CD14-positive monocyte (primary cell): ENCODE results near the gene RBKS. TPM values are rescaled to one million over a fixed set of nuclear protein-coding genes. Genes with fewer than 3 reads are reported as not detected.

Source experiments
- DNase-seq, 3 donors: peaks; one replicate each; pipeline ENCODE4 v3.0.0-alpha.2; 2011 to 2022
- H2AFZ ChIP-seq: 2 replicates; pipeline ENCODE4 v1.6.0; 2012; ENCODE audit warnings: mild to moderate bottlenecking, low read depth, low read length, inconsistent platforms; ENCODE audit not compliant: insufficient read depth, poor library complexity, severe bottlenecking
- H3K27ac ChIP-seq, 2 donors: 1 replicate in 1 of 2; 2 replicates in 1 of 2; pipeline ENCODE4 v1.5.1; 2012 to 2013; ENCODE audit warnings: low read length in 2 of 2, control low read depth in 1 of 2, inconsistent platforms in 1 of 2, low read depth in 1 of 2, mild to moderate bottlenecking in 1 of 2
- H3K27me3 ChIP-seq, 2 donors: one replicate each; pipeline versions ENCODE4 v1.6.0 to v1.6.1; 2011 to 2013; ENCODE audit warnings: low read length in 2 of 2; ENCODE audit not compliant: control insufficient read depth in 2 of 2, insufficient read depth in 2 of 2
- H3K36me3 ChIP-seq, 2 donors: replicated peaks in 1 of 2; 1 replicate in 1 of 2; 2 replicates in 1 of 2; pipeline versions ENCODE4 v1.5.1 to v1.6.1; 2012 to 2013; ENCODE audit warnings: low read length in 2 of 2, control low read depth in 1 of 2, inconsistent platforms in 1 of 2, mild to moderate bottlenecking in 1 of 2; ENCODE audit not compliant: insufficient read depth in 2 of 2, control insufficient read depth in 1 of 2
- H3K4me1 ChIP-seq, 2 donors: 1 replicate in 1 of 2; 2 replicates in 1 of 2; pipeline versions ENCODE4 v1.5.1 to v1.6.1; 2012 to 2013; ENCODE audit warnings: low read length in 2 of 2, control low read depth in 1 of 2, inconsistent platforms in 1 of 2, mild to moderate bottlenecking in 1 of 2, moderate library complexity in 1 of 2; ENCODE audit not compliant: insufficient read depth in 2 of 2, control insufficient read depth in 1 of 2
- H3K4me2 ChIP-seq: replicated peaks from 2 replicates; pipeline ENCODE3; 2012; ENCODE audit warnings: low read length, moderate library complexity, mild to moderate bottlenecking; ENCODE audit not compliant: poor library complexity, severe bottlenecking; ENCODE audit errors: extremely low read depth
- H3K4me3 ChIP-seq, 3 experiments: fragments of 200-600 bp in 1 of 3; sonication (generic) in 1 of 3; replicated peaks in 1 of 3; 1 replicate in 2 of 3; 2 replicates in 1 of 3; pipeline ENCODE4 v1.5.1; 2011 to 2013; ENCODE audit warnings: low read length in 3 of 3, mild to moderate bottlenecking in 3 of 3, control low read depth in 2 of 3, low read depth in 2 of 3, inconsistent platforms in 1 of 3, moderate library complexity in 1 of 3
- H3K79me2 ChIP-seq: 2 replicates; pipeline ENCODE4 v1.6.0; 2012; ENCODE audit warnings: mild to moderate bottlenecking, control low read depth, inconsistent platforms, low read length, moderate library complexity; ENCODE audit not compliant: insufficient read depth
- H3K9ac ChIP-seq: 2 replicates; pipeline ENCODE4 v1.6.0; 2017; ENCODE audit warnings: low read length, mild to moderate bottlenecking; ENCODE audit not compliant: insufficient read depth, poor library complexity, severe bottlenecking
- H3K9me3 ChIP-seq, 2 donors: replicated peaks in 1 of 2; 1 replicate in 1 of 2; 2 replicates in 1 of 2; pipeline versions ENCODE4 v1.5.1 to v1.6.1; 2012 to 2013; ENCODE audit warnings: low read length in 2 of 2, control low read depth in 1 of 2; ENCODE audit not compliant: control insufficient read depth in 1 of 2, insufficient read depth in 1 of 2
- H4K20me1 ChIP-seq: 2 replicates; pipeline ENCODE4 v1.6.0; 2012; ENCODE audit warnings: mild to moderate bottlenecking, low read length, control low read depth, moderate library complexity; ENCODE audit not compliant: insufficient read depth
- H3K27ac Mint-ChIP-seq, 7 donors: one replicate each; pipeline ENCODE4 v1.8.0; 2020; ENCODE audit warnings: mild to moderate bottlenecking in 7 of 7, mixed read lengths in 7 of 7, moderate library complexity in 6 of 7, inconsistent platforms in 2 of 7
- H3K27me3 Mint-ChIP-seq, 3 donors: one replicate each; pipeline ENCODE4 v1.8.0; 2021 to 2022; ENCODE audit warnings: low read depth in 3 of 3, mild to moderate bottlenecking in 3 of 3, mixed read lengths in 3 of 3, moderate library complexity in 3 of 3, inconsistent platforms in 1 of 3
- H3K36me3 Mint-ChIP-seq, 2 donors: one replicate each; pipeline ENCODE4 v1.8.0; 2020; ENCODE audit warnings: mixed read lengths in 2 of 2, inconsistent platforms in 1 of 2, mild to moderate bottlenecking in 1 of 2
- H3K4me1 Mint-ChIP-seq: one replicate; pipeline ENCODE4 v1.8.0; 2020; ENCODE audit warnings: mild to moderate bottlenecking, mixed read lengths
- H3K4me3 Mint-ChIP-seq, 2 donors: one replicate each; pipeline ENCODE4 v1.8.0; 2020; ENCODE audit warnings: mild to moderate bottlenecking in 2 of 2, mixed read lengths in 2 of 2, moderate library complexity in 1 of 2
- H3K9me3 Mint-ChIP-seq, 7 donors: one replicate each; pipeline ENCODE4 v1.8.0; 2020 to 2022; ENCODE audit warnings: mixed read lengths in 7 of 7, mild to moderate bottlenecking in 6 of 7, moderate library complexity in 6 of 7, inconsistent platforms in 2 of 7
- WGBS: methylation state at CpG from one replicate; pipeline ENCODE4 v1.1.5; 2013; ENCODE audit warnings: missing lambda C conversion rate; ENCODE audit not compliant: insufficient coverage; 5-methylcytosine and 5-hydroxymethylcytosine counted together
- intact Hi-C, 2 donors: fragments of 100-400 bp; cut with micrococcal nuclease; formaldehyde crosslinking; loops; one replicate each; pipeline versions ENCODE4 v1.15.0 to v1.15.1; 2023
- polyA plus RNA-seq, 3 donors: library from polyadenylated mRNA; depleted of rRNA in 1 of 3; unstranded in 2 of 3; stranded (reverse) in 1 of 3; fragments of 300-500 nt in 2 of 3; fragments of >200 nt in 1 of 3; fragmentation: Illumina TruSeq in 2 of 3; gene quantifications; 1 replicate in 2 of 3; 2 replicates in 1 of 3; pipeline ENCODE4 v1.2.3, GENCODE V29; 2012 to 2021
- TF ChIP-seq, protein P1 (sequence below): fragments of 200-600 bp; IDR thresholded peaks from one replicate; pipeline ENCODE4 v1.8.0; 2022; ENCODE audit warnings: antibody characterized with exemption, mild to moderate bottlenecking

RBKS gene
- polyA plus RNA-seq, 3 donors = 3.9 to 39.1 (median 4.3) TPM

DNA sequence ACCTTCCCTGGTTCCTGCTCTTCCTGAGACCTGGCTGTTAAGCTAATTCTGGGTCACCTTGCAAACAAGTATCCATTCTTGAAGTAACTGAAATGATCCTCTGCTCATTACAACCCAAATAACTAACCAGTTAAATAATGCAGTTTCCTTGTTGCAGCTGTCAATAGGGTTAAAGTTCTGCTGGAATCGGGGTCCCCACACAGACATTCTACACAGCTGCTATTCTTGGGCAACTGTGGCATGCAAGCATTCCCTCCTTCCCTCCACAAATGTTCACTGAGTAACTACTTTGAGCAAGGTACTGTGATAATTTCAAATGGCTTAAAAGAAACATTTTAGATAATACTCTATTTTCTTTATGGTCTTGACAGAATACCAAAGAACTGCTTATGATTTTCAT, 17.1 kb downstream of the RBKS start:
- no CpG with 5 or more reads among the region's 1 CpG for WGBS
- Mint-ChIP-seq H3K27ac (no peak overlapping the region), H3K4me1 (peaks cover 8% of the 10 kb centered on the region), H3K9me3 (peaks cover 3 to 16% (median 10%) of the 10 kb centered on the region in 7 donors), H3K27me3 (peaks cover 0 to 1% (median 1%) of the 10 kb centered on the region in 3 donors), H3K4me3 (no peak overlapping the region), H3K36me3 (peaks cover 4 to 12% of the 10 kb centered on the region in 2 donors)
- peaks cover 0 to 9% of the 10 kb centered on the region in 2 donors for H3K9me3 ChIP-seq
- no peak overlapping the region for H3K27ac ChIP-seq
- no peaks in the 10 kb centered on the region for H3K27me3 ChIP-seq
- no peaks in the 10 kb centered on the region for H3K36me3 ChIP-seq
- no peak overlapping the region for H3K9ac ChIP-seq
- H3K79me2 ChIP-seq = no peaks in the 10 kb centered on the region
- no peak overlapping the region for H3K4me3 ChIP-seq
- intact Hi-C loops = no loop called here
- no peak for DNase-seq
- no peak overlapping the region for H2AFZ ChIP-seq
- TF ChIP-seq, protein P1, sequence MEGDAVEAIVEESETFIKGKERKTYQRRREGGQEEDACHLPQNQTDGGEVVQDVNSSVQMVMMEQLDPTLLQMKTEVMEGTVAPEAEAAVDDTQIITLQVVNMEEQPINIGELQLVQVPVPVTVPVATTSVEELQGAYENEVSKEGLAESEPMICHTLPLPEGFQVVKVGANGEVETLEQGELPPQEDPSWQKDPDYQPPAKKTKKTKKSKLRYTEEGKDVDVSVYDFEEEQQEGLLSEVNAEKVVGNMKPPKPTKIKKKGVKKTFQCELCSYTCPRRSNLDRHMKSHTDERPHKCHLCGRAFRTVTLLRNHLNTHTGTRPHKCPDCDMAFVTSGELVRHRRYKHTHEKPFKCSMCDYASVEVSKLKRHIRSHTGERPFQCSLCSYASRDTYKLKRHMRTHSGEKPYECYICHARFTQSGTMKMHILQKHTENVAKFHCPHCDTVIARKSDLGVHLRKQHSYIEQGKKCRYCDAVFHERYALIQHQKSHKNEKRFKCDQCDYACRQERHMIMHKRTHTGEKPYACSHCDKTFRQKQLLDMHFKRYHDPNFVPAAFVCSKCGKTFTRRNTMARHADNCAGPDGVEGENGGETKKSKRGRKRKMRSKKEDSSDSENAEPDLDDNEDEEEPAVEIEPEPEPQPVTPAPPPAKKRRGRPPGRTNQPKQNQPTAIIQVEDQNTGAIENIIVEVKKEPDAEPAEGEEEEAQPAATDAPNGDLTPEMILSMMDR = no peak
- no peak overlapping the region for H3K4me2 ChIP-seq
- H3K4me1 ChIP-seq = no peaks in the 10 kb centered on the region
- H4K20me1 ChIP-seq = no peaks in the 10 kb centered on the region

DNA sequence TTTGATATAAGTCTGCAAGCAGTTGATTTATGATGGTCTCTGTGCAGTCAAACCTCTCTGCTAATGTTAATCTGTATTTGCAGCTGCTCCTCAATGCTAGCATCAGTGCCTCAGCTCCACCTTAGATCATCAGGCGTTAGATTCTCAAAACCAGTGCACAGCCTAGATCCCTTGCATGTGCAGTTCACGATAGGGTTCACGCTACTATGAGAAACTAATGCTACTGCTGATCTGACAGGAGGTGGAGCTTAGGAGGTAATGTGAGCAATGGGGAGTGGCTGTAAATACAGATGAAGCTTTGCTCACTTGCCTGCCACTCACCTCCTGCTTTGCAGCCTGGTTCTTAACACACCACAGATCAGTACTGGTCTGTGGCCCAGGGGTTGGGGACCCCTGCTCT, 18.4 kb downstream of the RBKS start:
- H3K36me3 Mint-ChIP-seq = peaks cover 4 to 12% of the 10 kb centered on the region in 2 donors
- Histone ChIP-seq H3K27ac (no peak overlapping the region), H3K4me3 (no peak overlapping the region), H3K4me2 (no peak overlapping the region), H3K79me2 (no peaks in the 10 kb centered on the region), H3K4me1 (no peaks in the 10 kb centered on the region), H2AFZ (no peak overlapping the region), H3K36me3 (no peaks in the 10 kb centered on the region), H4K20me1 (no peaks in the 10 kb centered on the region), H3K9me3 (peaks cover 0 to 9% of the 10 kb centered on the region in 2 donors), H3K27me3 (no peaks in the 10 kb centered on the region), H3K9ac (no peak overlapping the region)
- 93% methylated on average over 3 of the region's 3 CpGs for WGBS
- H3K4me3 Mint-ChIP-seq = no peak overlapping the region
- TF ChIP-seq, protein P1 = no peak
- H3K27ac Mint-ChIP-seq = peak overlapping the region in 1 of 7 donors; percentile 20
- intact Hi-C loops = no loop called here
- H3K27me3 Mint-ChIP-seq = peaks cover 0 to 1% (median 1%) of the 10 kb centered on the region in 3 donors
- no peak for DNase-seq
- peaks cover 3 to 12% (median 10%) of the 10 kb centered on the region in 7 donors for H3K9me3 Mint-ChIP-seq
- peaks cover 8% of the 10 kb centered on the region for H3K4me1 Mint-ChIP-seq
